ENCODE results near the gene PRLR. TPM values are rescaled to one million over a fixed set of nuclear protein-coding genes. Genes with fewer than 3 reads are reported as not detected.

The PRLR gene
- total RNA-seq, 1 experiment from 2014 or later: 2.5 TPM

DNA sequence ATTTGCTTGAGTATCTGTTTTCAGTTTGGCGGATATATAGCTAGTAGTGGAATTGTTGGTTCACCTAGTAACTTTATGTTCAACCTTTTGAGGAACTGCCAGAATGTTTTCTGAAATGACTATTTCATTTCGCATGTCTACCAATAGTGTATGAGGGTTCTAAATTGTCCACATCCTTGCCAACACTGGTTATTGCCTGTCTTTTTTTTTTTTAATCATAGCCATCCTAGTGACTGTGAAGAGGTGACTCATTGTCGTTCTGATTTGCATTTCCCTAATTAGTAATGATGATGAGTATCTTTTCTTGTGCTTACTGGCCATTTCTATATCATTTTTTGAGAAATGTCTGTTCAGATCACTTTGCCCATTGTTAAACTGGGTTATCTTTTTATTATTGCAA is 52.5 kb downstream of the PRLR start:
- Mint-ChIP-seq H3K4me1 (peaks cover 5 to 17% of the 10 kb centered on the region in 2 experiments), H3K9me3 (peaks cover 3 to 6% of the 10 kb centered on the region in 2 experiments; a peak in 3 of 5 replicates), H3K36me3 (ENCODE audit: insufficient read depth in 1 of 3, low read depth in 3 of 3) (peaks cover 1 to 9% (median 1%) of the 10 kb centered on the region in 3 experiments; a peak in 4 of 7 replicates), H3K27ac (no peak overlapping the region), H3K4me3 (no peak overlapping the region), H3K27me3 (ENCODE audit: low read depth) (no peaks in the 10 kb centered on the region)
- Histone ChIP-seq H3K23me2 (ENCODE audit: insufficient read length, low read depth, low read length, poor library complexity, severe bottlenecking) (no peaks in the 10 kb centered on the region), H2AK5ac (ENCODE audit: insufficient read length, low read length) (no peak overlapping the region), H3K9me3 (ENCODE audit: control insufficient read depth, low read depth, low read length) (no peaks in the 10 kb centered on the region), H3K23ac (ENCODE audit: insufficient read length, low read depth, low read length) (no peak overlapping the region), H3K27ac (ENCODE audit: insufficient read length, low read depth, low read length) (no peak overlapping the region), H4K5ac (ENCODE audit: insufficient read length, low read depth, low read length) (no peak overlapping the region), H3K9ac (ENCODE audit: extremely low read depth, insufficient read length, low read length) (no peak overlapping the region), H3K14ac (ENCODE audit: insufficient read depth, low read length) (no peak overlapping the region), H3K18ac (ENCODE audit: insufficient read length, low read depth, low read length) (no peak overlapping the region), H3K4me2 (ENCODE audit: insufficient read depth, insufficient read length, low read length) (no peak overlapping the region), H2BK120ac (ENCODE audit: low read depth, low read length, poor library complexity, severe bottlenecking) (no peak overlapping the region), H3K79me1 (ENCODE audit: insufficient read depth, low read depth, low read length, poor library complexity, severe bottlenecking) (no peaks in the 10 kb centered on the region), H4K8ac (replicated peaks; ENCODE audit: insufficient read length, low read depth, low read length) (no peak overlapping the region), H2BK15ac (ENCODE audit: low read depth, low read length) (no peak overlapping the region), H3T11ph (ENCODE audit: low read length) (no peak overlapping the region), H4K20me1 (ENCODE audit: control insufficient read depth, insufficient read depth, insufficient read length) (no peaks in the 10 kb centered on the region), H3K56ac (ENCODE audit: insufficient read length, low read depth, low read length) (no peak overlapping the region), H3K4me1 (ENCODE audit: insufficient read depth, low read length) (no peaks in the 10 kb centered on the region), H2BK20ac (ENCODE audit: low read depth, low read length, poor library complexity, severe bottlenecking) (no peak overlapping the region), H3K79me2 (ENCODE audit: insufficient read depth, low read length) (no peaks in the 10 kb centered on the region), H2BK5ac (ENCODE audit: insufficient read length, low read length) (no peak overlapping the region), H2BK12ac (ENCODE audit: insufficient read length, low read depth, low read length) (no peak overlapping the region), H2AFZ (ENCODE audit: low read length) (no peak overlapping the region), H4K91ac (ENCODE audit: insufficient read length, low read depth, low read length) (no peak overlapping the region), H3K27me3 (ENCODE audit: insufficient read depth, low read length) (no peaks in the 10 kb centered on the region), H3K4ac (ENCODE audit: low read depth, low read length) (no peak overlapping the region)
- no peak for DNase-seq
- no CpG with 5 or more reads among the region's 3 CpGs for WGBS (ENCODE audit: extremely low coverage, insufficient read length, low lambda C conversion rate)
- TF ChIP-seq, protein P1, sequence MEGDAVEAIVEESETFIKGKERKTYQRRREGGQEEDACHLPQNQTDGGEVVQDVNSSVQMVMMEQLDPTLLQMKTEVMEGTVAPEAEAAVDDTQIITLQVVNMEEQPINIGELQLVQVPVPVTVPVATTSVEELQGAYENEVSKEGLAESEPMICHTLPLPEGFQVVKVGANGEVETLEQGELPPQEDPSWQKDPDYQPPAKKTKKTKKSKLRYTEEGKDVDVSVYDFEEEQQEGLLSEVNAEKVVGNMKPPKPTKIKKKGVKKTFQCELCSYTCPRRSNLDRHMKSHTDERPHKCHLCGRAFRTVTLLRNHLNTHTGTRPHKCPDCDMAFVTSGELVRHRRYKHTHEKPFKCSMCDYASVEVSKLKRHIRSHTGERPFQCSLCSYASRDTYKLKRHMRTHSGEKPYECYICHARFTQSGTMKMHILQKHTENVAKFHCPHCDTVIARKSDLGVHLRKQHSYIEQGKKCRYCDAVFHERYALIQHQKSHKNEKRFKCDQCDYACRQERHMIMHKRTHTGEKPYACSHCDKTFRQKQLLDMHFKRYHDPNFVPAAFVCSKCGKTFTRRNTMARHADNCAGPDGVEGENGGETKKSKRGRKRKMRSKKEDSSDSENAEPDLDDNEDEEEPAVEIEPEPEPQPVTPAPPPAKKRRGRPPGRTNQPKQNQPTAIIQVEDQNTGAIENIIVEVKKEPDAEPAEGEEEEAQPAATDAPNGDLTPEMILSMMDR (conservative IDR thresholded peaks at IDR 0.05): no peak
